22Rv1 (cell line): ENCODE data around the gene C1QTNF8.

Experiments
- H3K27ac ChIP-seq: fragments of 450-650 bp; 2 replicates; pipeline ENCODE4 v1.5.1; 2017
- CTCF ChIP-seq: fragments of 450-650 bp; IDR thresholded peaks from 2 replicates; pipeline ENCODE4 v1.5.1; 2017; ENCODE audit warnings: mild to moderate bottlenecking
- ZFX ChIP-seq: fragments of 450-650 bp; IDR thresholded peaks from 2 replicates; pipeline ENCODE4 v1.6.1; 2017; ENCODE audit warnings: antibody characterized with exemption, borderline replicate concordance

The C1QTNF8 gene

DNA sequence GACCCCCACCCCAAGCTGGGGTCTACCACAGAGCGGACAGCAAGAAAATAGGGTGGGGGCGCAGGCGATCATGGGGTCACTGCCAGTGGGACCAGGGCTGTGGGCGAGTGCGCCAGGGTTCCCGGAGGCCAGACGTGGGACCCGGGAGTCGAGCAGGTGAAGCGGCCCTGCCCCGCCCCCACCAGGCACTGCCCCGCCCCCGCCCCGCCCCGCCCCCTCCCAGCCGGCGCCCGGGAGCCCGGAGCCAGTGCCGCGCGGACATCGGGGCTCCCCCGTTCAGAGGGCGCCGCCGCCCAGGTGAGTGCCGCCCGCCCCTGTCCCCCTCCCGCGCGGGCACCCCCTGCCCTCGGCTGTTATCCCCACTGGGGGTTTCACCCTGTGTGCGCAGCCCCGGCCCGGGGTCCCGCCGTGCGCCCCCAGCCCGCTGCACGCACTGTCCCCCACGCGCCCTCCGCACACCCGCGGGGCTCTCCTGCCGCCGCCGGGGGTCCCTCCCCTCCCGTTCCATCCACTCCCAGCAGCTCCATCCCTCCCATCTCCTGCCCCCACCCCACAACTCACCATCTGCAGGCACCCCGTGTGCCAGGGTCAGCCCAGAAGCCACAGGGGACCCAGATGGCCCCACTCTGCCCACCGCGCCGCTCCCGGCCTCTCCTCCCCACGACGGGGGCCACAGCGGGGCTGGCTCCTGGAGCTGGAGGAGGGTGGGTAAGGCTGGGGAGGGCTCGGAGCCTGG is 23.4 kb downstream of the C1QTNF8 start, which contains the start of gene SSTR5:
TSS of gene SSTR5 (plus strand) at position 222 of the 736 bp plus-strand sequence. CDS start 6,122 bp downstream, outside the sequence.
- TF ChIP-seq ZFX (no peak), CTCF (no peak)
- no peak within 1 kb of the TSS for H3K27ac ChIP-seq

- no peak overlapping the region for H3K27ac ChIP-seq
- TF ChIP-seq CTCF = no peak
- no peak for TF ChIP-seq ZFX
Observed at GRCh38 chr16:1071561-1072225, 24.4 kb downstream of the C1QTNF8 start.

- no peak overlapping the region for H3K27ac ChIP-seq
- no peak for TF ChIP-seq CTCF
- TF ChIP-seq ZFX = no peak
Observed at GRCh38 chr16:1070864-1071408, 25.1 kb downstream of the C1QTNF8 start.

DNA sequence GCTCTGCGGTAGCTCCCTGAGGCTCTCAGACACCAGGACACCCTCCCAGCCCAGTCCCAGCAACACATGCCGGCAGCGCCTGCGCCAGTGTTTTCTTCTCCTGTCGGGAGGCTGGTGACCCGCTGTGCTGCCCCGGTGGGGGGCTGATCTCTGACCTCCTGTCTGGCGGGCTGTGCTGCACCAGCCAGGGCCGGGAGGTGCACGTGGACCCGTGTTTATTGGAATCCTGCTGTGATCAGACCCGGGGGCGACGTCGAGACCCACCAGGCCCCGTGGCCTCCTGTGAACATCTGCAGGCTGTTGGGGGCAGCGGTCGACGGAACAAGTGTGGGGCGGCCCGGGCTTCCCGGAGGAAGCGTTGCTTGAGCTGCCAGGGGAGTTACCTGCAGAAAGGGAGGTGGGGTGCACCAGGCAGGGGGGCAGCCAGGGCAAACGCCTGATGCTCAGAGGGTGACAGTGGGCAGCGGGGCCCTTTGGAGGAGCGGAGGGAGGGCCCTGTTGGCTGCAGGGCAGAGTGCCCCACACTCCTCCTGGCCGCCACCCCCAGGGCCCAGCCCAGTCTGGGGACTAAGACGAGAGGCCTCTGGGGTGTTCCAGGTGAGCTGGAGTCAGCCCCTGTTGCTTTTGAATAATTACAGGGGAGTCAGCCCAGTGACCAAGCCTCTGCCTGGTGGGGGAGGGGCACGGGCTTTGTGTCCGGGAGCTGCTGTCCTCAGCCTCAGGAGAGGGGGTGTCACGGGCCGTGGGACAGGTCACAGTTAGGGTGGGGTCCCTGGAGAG is 25.8 kb downstream of the C1QTNF8 start:
- TF ChIP-seq ZFX (no peak), CTCF (no peak)
- no peak overlapping the region for H3K27ac ChIP-seq

DNA sequence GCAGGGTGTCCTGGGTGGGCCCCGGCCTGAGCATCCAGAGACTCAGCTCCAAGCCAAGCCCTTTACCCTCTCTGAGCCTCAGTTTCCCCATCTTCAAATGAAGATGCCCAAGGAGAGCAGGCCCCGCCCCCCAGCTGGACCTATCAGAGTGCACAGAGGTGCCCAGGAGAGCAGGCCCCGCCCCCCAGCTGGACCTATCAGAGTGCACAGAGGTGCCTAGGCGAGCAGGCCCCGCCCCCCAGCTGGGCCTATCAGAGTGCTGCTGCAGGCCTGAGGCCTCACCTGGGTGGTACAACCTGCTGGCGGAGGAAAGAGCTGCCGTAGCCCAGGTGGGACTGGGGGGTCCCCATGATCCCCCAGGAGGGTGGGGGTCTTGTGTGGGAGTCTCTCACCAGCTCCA is 26.9 kb downstream of the C1QTNF8 start:
- TF ChIP-seq ZFX (no peak), CTCF (no peak)
- H3K27ac ChIP-seq = no peak overlapping the region

GRCh38 chr16:1068451-1068850 is 27.6 kb downstream of the C1QTNF8 start:
- TF ChIP-seq CTCF (no peak), ZFX (no peak)
- no peak overlapping the region for H3K27ac ChIP-seq
